ENCODE measurements around the gene MTM1.

Gene MTM1

DNA sequence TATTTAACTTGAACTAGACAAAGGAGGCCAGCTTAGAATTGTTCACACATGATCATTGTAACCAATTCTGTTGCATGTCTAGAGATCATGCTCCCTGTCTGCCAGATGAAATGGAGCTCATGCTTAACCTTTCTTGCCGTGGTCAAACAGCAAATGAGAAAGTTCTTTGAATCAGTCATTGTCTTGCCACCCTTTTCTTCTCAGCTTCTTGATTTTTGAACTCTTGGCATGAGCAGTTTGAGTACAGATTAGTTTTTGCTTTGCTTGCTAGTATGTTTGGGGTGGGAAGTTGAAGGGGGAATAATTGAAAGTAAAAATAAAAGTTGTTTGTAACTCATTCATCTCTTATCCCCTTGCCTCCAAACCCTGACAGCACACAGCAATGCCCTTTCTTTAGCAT, 4.7 kb downstream of the MTM1 start:
- no peak for DNase-seq (ENCODE audit: low spot score)
- no peak for TF ChIP-seq CTCF (IDR thresholded peaks at IDR 0.05; ENCODE audit: borderline replicate concordance, control extremely low read depth, extremely low read depth, insufficient read depth, missing control alignments)
- in situ Hi-C loops (cut with MboI; ENCODE audit: low sequenced_read_pairs, unreplicated experiment), result no loop called here

DNA sequence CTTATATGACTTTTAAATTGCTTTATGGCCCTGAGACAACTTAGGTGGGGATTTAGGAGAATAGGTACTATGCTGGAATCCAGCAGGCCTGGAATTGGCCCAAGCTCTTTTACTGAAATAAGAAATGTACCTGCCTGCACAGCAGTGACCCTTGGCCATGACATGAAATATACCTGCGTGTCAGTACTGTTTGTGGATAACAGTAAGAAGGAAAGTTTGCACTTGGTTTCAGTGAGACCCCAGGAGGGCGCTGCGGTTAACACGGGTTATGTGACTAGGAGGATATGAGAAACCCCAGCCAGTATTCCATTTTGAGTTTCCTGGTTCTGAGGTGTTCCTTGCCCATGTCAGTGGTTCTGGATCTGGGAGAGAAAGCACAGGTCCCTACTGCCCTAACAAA, 5.3 kb downstream of the MTM1 start:
- TF ChIP-seq CTCF (IDR thresholded peaks at IDR 0.05; ENCODE audit: borderline replicate concordance, control extremely low read depth, extremely low read depth, insufficient read depth, missing control alignments), result no peak
- in situ Hi-C loops (cut with MboI; ENCODE audit: low sequenced_read_pairs, unreplicated experiment), result no loop called here
- no peak for DNase-seq (ENCODE audit: low spot score)

- in situ Hi-C loops (cut with MboI; ENCODE audit: low sequenced_read_pairs, unreplicated experiment), result no loop called here
- no peak for TF ChIP-seq CTCF (IDR thresholded peaks at IDR 0.05; ENCODE audit: borderline replicate concordance, control extremely low read depth, extremely low read depth, insufficient read depth, missing control alignments)
- peak; percentile 23 for DNase-seq (ENCODE audit: low spot score)
Observed at GRCh38 chrX:150574559-150575418, 6.4 kb downstream of the MTM1 start.

DNA sequence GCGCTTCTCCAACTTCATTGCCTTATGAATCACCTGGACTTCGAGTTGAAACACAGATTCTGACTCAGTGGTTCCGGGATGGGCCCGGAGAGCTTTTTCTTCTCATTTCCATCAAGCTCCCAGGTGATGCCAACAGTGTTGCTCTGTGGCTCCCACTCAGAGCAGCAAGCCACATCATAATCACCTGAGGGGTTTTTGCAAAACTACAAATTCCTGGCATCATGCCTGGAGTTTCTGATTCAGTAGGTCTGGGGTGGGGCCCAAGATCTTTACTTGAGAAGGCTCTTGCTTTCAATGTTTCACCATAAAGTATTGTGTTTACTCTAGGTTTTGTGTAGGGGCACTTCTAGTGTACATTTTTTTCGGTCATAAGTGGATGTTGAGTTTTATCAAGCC, 7.0 kb downstream of the MTM1 start:
- no peak for TF ChIP-seq CTCF (IDR thresholded peaks at IDR 0.05; ENCODE audit: borderline replicate concordance, control extremely low read depth, extremely low read depth, insufficient read depth, missing control alignments)
- DNase-seq (ENCODE audit: low spot score), result no peak
- in situ Hi-C loops (cut with MboI; ENCODE audit: low sequenced_read_pairs, unreplicated experiment), result no loop called here

GRCh38 chrX:150577174-150577573, 8.8 kb downstream of the MTM1 start:
- in situ Hi-C loops (cut with MboI; ENCODE audit: low sequenced_read_pairs, unreplicated experiment), result no loop called here
- no peak for TF ChIP-seq CTCF (IDR thresholded peaks at IDR 0.05; ENCODE audit: borderline replicate concordance, control extremely low read depth, extremely low read depth, insufficient read depth, missing control alignments)
- DNase-seq (ENCODE audit: low spot score), result no peak

GRCh38 chrX:150581093-150581775, 12.8 kb downstream of the MTM1 start:
- DNase-seq (ENCODE audit: low spot score), result no peak
- TF ChIP-seq CTCF (IDR thresholded peaks at IDR 0.05; ENCODE audit: borderline replicate concordance, control extremely low read depth, extremely low read depth, insufficient read depth, missing control alignments), result no peak
- in situ Hi-C loops (cut with MboI; ENCODE audit: low sequenced_read_pairs, unreplicated experiment), result no loop called here
